H1 (cell line): ENCODE measurements around the gene LKAAEAR1. TPM values are rescaled to one million over a fixed set of nuclear protein-coding genes. Genes with fewer than 3 reads are reported as not detected.

Source experiments
- CTCF ChIA-PET: fragments of 300-600 bp; sonication (Branson Sonifier 250); formaldehyde crosslinking; loops from one replicate; lab custom pipeline; 2021; ENCODE audit not compliant: partially characterized antibody; lab: Charles Lee
- POLR2A ChIA-PET: fragments of 300-600 bp; sonication (Branson Sonifier 250); formaldehyde crosslinking; loops from one replicate; lab custom pipeline; 2021; ENCODE audit warnings: inconsistent platforms; ENCODE audit not compliant: partially characterized antibody; lab: Charles Lee
- DNase-seq, 2 experiments: peaks; one replicate each; pipeline versions ENCODE4 v3.0.0 to v3.0.0-alpha.2; 2010 to 2022; ENCODE audit warnings: low spot score in 2 of 2, low read depth in 1 of 2, mixed read lengths in 1 of 2
- FAIRE-seq: peaks from 2 replicates; lab custom pipeline; 2011; peaks lifted over from hg19 to GRCh38; lab: Jason Lieb, UNC
- H2AFZ ChIP-seq: 2 replicates; pipeline ENCODE4 v1.8.1; 2012; ENCODE audit warnings: low read length, inconsistent platforms
- H2AK5ac ChIP-seq: 2 replicates; pipeline ENCODE4 v1.6.1; 2013; ENCODE audit warnings: low read depth, low read length
- H2BK120ac ChIP-seq: replicated peaks from 2 replicates; pipeline ENCODE3; 2013; ENCODE audit warnings: low read depth, low read length, inconsistent platforms
- H2BK12ac ChIP-seq: 2 replicates; pipeline ENCODE4 v1.6.1; 2013; ENCODE audit warnings: low read depth, low read length
- H2BK15ac ChIP-seq: 2 replicates; pipeline ENCODE4 v1.6.1; 2013; ENCODE audit warnings: low read length
- H2BK20ac ChIP-seq: 2 replicates; pipeline ENCODE4 v1.6.1; 2013; ENCODE audit warnings: low read length
- H2BK5ac ChIP-seq: 2 replicates; pipeline ENCODE4 v1.6.1; 2013; ENCODE audit warnings: low read depth, low read length
- H3K14ac ChIP-seq: 2 replicates; pipeline ENCODE4 v1.6.1; 2013; ENCODE audit warnings: inconsistent platforms; ENCODE audit not compliant: insufficient read length
- H3K18ac ChIP-seq: 2 replicates; pipeline ENCODE4 v1.6.1; 2013; ENCODE audit warnings: low read length; ENCODE audit errors: extremely low read depth
- H3K23ac ChIP-seq: 2 replicates; pipeline ENCODE4 v1.6.1; 2013; ENCODE audit warnings: inconsistent platforms; ENCODE audit not compliant: insufficient read length
- H3K23me2 ChIP-seq: 2 replicates; pipeline ENCODE4 v1.6.1; 2013; ENCODE audit warnings: low read depth, low read length
- H3K27ac ChIP-seq: 2 replicates; pipeline ENCODE4 v1.6.1; 2011; ENCODE audit warnings: low read depth, low read length, inconsistent platforms
- H3K27me3 ChIP-seq, 4 experiments: replicated peaks in 1 of 4; 1 replicate in 1 of 4; 2 replicates in 3 of 4; pipeline versions ENCODE4 v1.6.1 to v1.8.1; 2011 to 2013; ENCODE audit warnings: low read length in 3 of 4, mild to moderate bottlenecking in 3 of 4, inconsistent platforms in 2 of 4, mixed read lengths in 2 of 4, moderate library complexity in 1 of 4; ENCODE audit not compliant: control insufficient read depth in 3 of 4, insufficient read depth in 3 of 4; ENCODE audit errors: extremely low read depth in 1 of 4
- H3K36me3 ChIP-seq, 4 experiments: 2 replicates each; pipeline versions ENCODE4 v1.6.1 to v1.8.1; 2011 to 2013; ENCODE audit warnings: mild to moderate bottlenecking in 4 of 4, low read length in 3 of 4, moderate library complexity in 2 of 4, control low read depth in 1 of 4, inconsistent platforms in 1 of 4; ENCODE audit not compliant: insufficient read depth in 4 of 4, control insufficient read depth in 2 of 4
- H3K4ac ChIP-seq: replicated peaks from 2 replicates; pipeline ENCODE3; 2013; ENCODE audit warnings: low read length, low read depth, mixed read lengths, inconsistent platforms; ENCODE audit not compliant: insufficient read length
- H3K4me1 ChIP-seq, 4 experiments: replicated peaks in 1 of 4; 1 replicate in 1 of 4; 2 replicates in 3 of 4; pipeline versions ENCODE4 v1.6.1 to v1.8.1; 2011 to 2013; ENCODE audit warnings: low read length in 3 of 4, inconsistent platforms in 2 of 4, mixed read lengths in 1 of 4; ENCODE audit not compliant: insufficient read depth in 4 of 4, control insufficient read depth in 3 of 4
- H3K4me2 ChIP-seq, 2 experiments: 2 replicates each; pipeline versions ENCODE4 v1.6.1 to v1.8.1; 2011 to 2013; ENCODE audit warnings: low read depth in 2 of 2, low read length in 2 of 2, control low read depth in 1 of 2, inconsistent platforms in 1 of 2, mild to moderate bottlenecking in 1 of 2; ENCODE audit not compliant: insufficient read depth in 1 of 2
- H3K4me3 ChIP-seq, 4 experiments: fragments of 200-600, 300-600 bp in 1 of 4; sonication (generic), shearing (Covaris generic), sonication (Bioruptor Twin) in 1 of 4; 2 replicates each; pipeline versions ENCODE4 v1.5.1 to v1.8.1; 2011 to 2016; ENCODE audit warnings: low read length in 4 of 4, low read depth in 3 of 4, control low read depth in 2 of 4, inconsistent platforms in 2 of 4, mild to moderate bottlenecking in 2 of 4, mixed read lengths in 1 of 4, moderate library complexity in 1 of 4; ENCODE audit not compliant: insufficient read depth in 2 of 4; ENCODE audit errors: extremely low read depth in 1 of 4
- H3K56ac ChIP-seq: replicated peaks from 2 replicates; pipeline ENCODE3; 2013; ENCODE audit warnings: low read depth, mild to moderate bottlenecking, mixed read lengths, low read length, inconsistent platforms; ENCODE audit not compliant: insufficient read length
- H3K79me1 ChIP-seq: 2 replicates; pipeline ENCODE4 v1.6.1; 2013; ENCODE audit warnings: low read depth, low read length, control low read depth
- H3K79me2 ChIP-seq, 2 experiments: 2 replicates each; pipeline versions ENCODE4 v1.6.1 to v1.8.1; 2012 to 2013; ENCODE audit warnings: low read length in 2 of 2, mild to moderate bottlenecking in 2 of 2, inconsistent platforms in 1 of 2; ENCODE audit not compliant: insufficient read depth in 2 of 2, control insufficient read depth in 1 of 2
- H3K9ac ChIP-seq, 4 experiments: replicated peaks in 1 of 4; 1 replicate in 1 of 4; 2 replicates in 3 of 4; pipeline versions ENCODE4 v1.6.1 to v1.8.1; 2011 to 2013; ENCODE audit warnings: low read depth in 3 of 4, low read length in 3 of 4, control low read depth in 2 of 4, mild to moderate bottlenecking in 2 of 4, moderate library complexity in 2 of 4, inconsistent platforms in 1 of 4; ENCODE audit errors: extremely low read depth in 1 of 4
- H3K9me3 ChIP-seq, 2 experiments: 2 replicates each; pipeline versions ENCODE4 v1.6.1 to v1.8.1; 2012 to 2013; ENCODE audit warnings: mild to moderate bottlenecking in 2 of 2, moderate library complexity in 2 of 2, control low read depth in 1 of 2, inconsistent platforms in 1 of 2, low read depth in 1 of 2, low read length in 1 of 2, mixed read lengths in 1 of 2; ENCODE audit not compliant: insufficient read depth in 2 of 2
- H4K20me1 ChIP-seq, 2 experiments: replicated peaks in 1 of 2; 2 replicates each; pipeline versions ENCODE3 to v1.8.1; 2011 to 2013; ENCODE audit warnings: inconsistent platforms in 2 of 2, low read length in 2 of 2, mild to moderate bottlenecking in 1 of 2; ENCODE audit not compliant: insufficient read depth in 2 of 2, control insufficient read depth in 1 of 2
- H4K5ac ChIP-seq: 2 replicates; pipeline ENCODE4 v1.6.1; 2013; ENCODE audit warnings: low read length, low read depth, mixed read lengths, inconsistent platforms; ENCODE audit not compliant: insufficient read length
- H4K8ac ChIP-seq: 2 replicates; pipeline ENCODE4 v1.8.0; 2013; ENCODE audit warnings: mild to moderate bottlenecking, moderate library complexity, low read length, inconsistent platforms; ENCODE audit not compliant: insufficient read depth; ENCODE audit errors: extremely low read depth
- H4K91ac ChIP-seq: replicated peaks from 2 replicates; pipeline ENCODE3; 2013; ENCODE audit warnings: low read length, mixed read lengths, inconsistent platforms; ENCODE audit not compliant: insufficient read length
- BRCA1 ChIP-seq: IDR thresholded peaks from 2 replicates; pipeline ENCODE4 v1.6.1; 2012; ENCODE audit warnings: low read depth, low read length, improper control_type of control experiment
- CHD2 ChIP-seq: IDR thresholded peaks from 2 replicates; pipeline ENCODE4 v1.6.1; 2012; ENCODE audit warnings: low read length, improper control_type of control experiment
- KDM4A ChIP-seq: IDR thresholded peaks from one replicate; pipeline ENCODE4 v1.7.1; 2012; ENCODE audit warnings: low read depth, mild to moderate bottlenecking, moderate library complexity, low read length, inconsistent platforms; ENCODE audit not compliant: severe bottlenecking
- MAX ChIP-seq: IDR thresholded peaks from 2 replicates; pipeline ENCODE4 v1.6.1; 2012; ENCODE audit warnings: inconsistent platforms
- RAD21 ChIP-seq, 2 experiments: IDR thresholded peaks in 1 of 2; conservative IDR thresholded peaks in 1 of 2; 2 replicates each; pipeline ENCODE4 v1.6.1; 2011; ENCODE audit warnings: low read depth in 2 of 2, low read length in 2 of 2, improper control_type of control experiment in 1 of 2, inconsistent platforms in 1 of 2, mild to moderate bottlenecking in 1 of 2, moderate library complexity in 1 of 2
- SIX5 ChIP-seq: IDR thresholded peaks from 2 replicates; pipeline ENCODE4 v1.6.1; 2011; ENCODE audit warnings: mild to moderate bottlenecking, low read depth, low read length
- WGBS, 2 experiments: shearing (Covaris generic) in 1 of 2; methylation state at CpG; one replicate each; pipeline versions ENCODE4 v1.1.6 to v1.1.7; 2013 to 2015; ENCODE audit warnings: low lambda C conversion rate in 2 of 2, mixed read lengths in 2 of 2, inconsistent platforms in 1 of 2, low coverage in 1 of 2, missing lambda C conversion rate in 1 of 2; ENCODE audit not compliant: insufficient replicate concordance in 2 of 2, insufficient coverage in 1 of 2, insufficient read length in 1 of 2; ENCODE audit errors: extremely low coverage in 1 of 2, missing lambda C conversion rate in 1 of 2; 5-methylcytosine and 5-hydroxymethylcytosine counted together
- polyA plus RNA-seq, 7 experiments: library from polyadenylated mRNA; depleted of rRNA in 3 of 7; stranded (reverse) in 5 of 7; unstranded in 2 of 7; fragments of >200 nt in 5 of 7; fragments of 200-250 nt in 2 of 7; gene quantifications; 1 replicate in 5 of 7; 2 replicates in 1 of 7; 4 replicates in 1 of 7; pipeline versions ENCODE4 v1.2.1 to v1.2.3, GENCODE V29; 2011 to 2013; ENCODE audit warnings: missing spikeins in 2 of 7, mixed read lengths in 2 of 7
- total RNA-seq: library from RNA; stranded (reverse); fragmentation: NEBNext Ultra II Directional; extraction: Animal tissue kit (Norgen Biotek cat#: 25700); gene quantifications from 2 replicates; pipeline ENCODE4 v1.2.1, GENCODE V29; 2021

Gene LKAAEAR1
- total and polyA plus RNA-seq, 2 of the 8 experiments (the other 6 are each of a cell fraction or from before 2014, with no cell fraction given) = 0.41 to 0.53 TPM

- Histone ChIP-seq H3K36me3 (peaks cover 0 to 5% (median 0%) of the 10 kb centered on the region in 4 experiments; a peak in 1 of 8 replicates), H3K9me3 (no peaks in the 10 kb centered on the region), H2BK5ac (peak overlapping the region; percentile 60; the same call in 1 of the 2 replicates), H4K91ac (no peak overlapping the region), H3K56ac (no peak overlapping the region), H3K27ac (no peak overlapping the region), H2AFZ (no peak overlapping the region), H4K8ac (no peak overlapping the region), H4K5ac (no peak overlapping the region), H3K4me3 (no peak overlapping the region), H3K4me2 (no peak overlapping the region), H2BK20ac (peak overlapping the region; percentile 90; the same call in 1 of the 2 replicates), H3K4ac (peak overlapping the region; percentile 53), H3K4me1 (peaks cover 0 to 28% (median 15%) of the 10 kb centered on the region in 4 experiments; a peak in 6 of 7 replicates), H4K20me1 (no peaks in the 10 kb centered on the region), H3K27me3 (peaks cover 23 to 39% (median 30%) of the 10 kb centered on the region in 4 experiments), H3K79me1 (no peaks in the 10 kb centered on the region), H3K23ac (no peak overlapping the region), H3K9ac (no peak overlapping the region), H2BK12ac (peak overlapping the region; percentile 60; the same call in 1 of the 2 replicates), H3K23me2 (peaks cover 2% of the 10 kb centered on the region; the same call in 1 of the 2 replicates), H2BK120ac (no peak overlapping the region), H3K79me2 (no peaks in the 10 kb centered on the region), H3K14ac (no peak overlapping the region), H2AK5ac (peak overlapping the region; percentile 85), H2BK15ac (peak overlapping the region; percentile 81; the same call in 1 of the 2 replicates), H3K18ac (no peak overlapping the region; the same call in 1 of the 2 replicates)
- 89% methylated on average over 33 of the region's 33 CpGs; no CpG with 5 or more reads in 1 of the 2 experiments for WGBS, 2 experiments
- TF ChIP-seq RAD21 (IDR thresholded peaks at IDR 0.05 in 1 of 2, conservative IDR thresholded peaks at IDR 0.05 in 1 of 2; ENCODE audit: low read depth in 2 of 2, low read length in 2 of 2) = no peak
- no peak for TF ChIP-seq KDM4A
- TF ChIP-seq BRCA1 = no peak
- peak; percentile 25; the same call in 1 of the 2 replicates for TF ChIP-seq MAX
- TF ChIP-seq CHD2 = no peak
- no peak for TF ChIP-seq SIX5
- POLR2A ChIA-PET = interaction anchor here (0.6 to 3.7 kb wide), 8 partner anchors 9 to 198 kb away, joined by 3 to 24 read pairs (median 4); partner anchors contain the start of gene TCEA2
- CTCF ChIA-PET = interaction anchor here (0.7 to 15.0 kb wide), 14 partner anchors 10 to 170 kb away, joined by 3 to 139 read pairs (median 4); partner anchors contain the start of genes LKAAEAR1, OPRL1, PRPF6 and RGS19
- FAIRE-seq (no peak), DNase-seq (no peak)
Measured at GRCh38 chr20:64052987-64053840, 31.0 kb downstream of the LKAAEAR1 start.
